Right lobe of liver (tissue), 6 donors: ENCODE data around the gene DGKZ. TPM values are rescaled to one million over a fixed set of nuclear protein-coding genes. Genes with fewer than 3 reads are reported as not detected.

Source experiments
- ATAC-seq, 4 donors: fragments of 200-7000 bp; cut with Tn5 transposase; one replicate each; pipeline ENCODE4 v1.9.1; 2020; ENCODE audit warnings: mild to moderate bottlenecking in 4 of 4, moderate library complexity in 4 of 4
- DNase-seq, 3 donors: peaks; one replicate each; pipeline ENCODE4 v3.0.0-alpha.2; 2020
- H3K27ac ChIP-seq, 3 donors: fragments of 200-600 bp; one replicate each; pipeline ENCODE4 v1.8.0; 2022
- H3K27me3 ChIP-seq, 2 donors: fragments of 200-600 bp; one replicate each; pipeline ENCODE4 v1.8.0; 2022
- H3K36me3 ChIP-seq, 4 donors: fragments of 200-600 bp; sonication (generic) in 1 of 4; one replicate each; pipeline versions ENCODE4 v1.5.1 to v1.8.0; 2017 to 2022; ENCODE audit warnings: control low read depth in 1 of 4
- H3K4me1 ChIP-seq, 4 donors: fragments of 200-600 bp; sonication (generic) in 1 of 4; one replicate each; pipeline versions ENCODE4 v1.5.1 to v1.8.0; 2017 to 2022; ENCODE audit warnings: control low read depth in 1 of 4
- H3K4me3 ChIP-seq, 3 donors: fragments of 200-600 bp; one replicate each; pipeline ENCODE4 v1.8.0; 2022
- H3K9me3 ChIP-seq, 4 donors: fragments of 200-600 bp; sonication (generic) in 1 of 4; one replicate each; pipeline versions ENCODE4 v1.5.1 to v1.8.0; 2017 to 2022; ENCODE audit warnings: control low read depth in 1 of 4
- CTCF ChIP-seq, 4 donors: fragments of 200-600 bp in 3 of 4; fragments of 450-650 bp in 1 of 4; IDR thresholded peaks; one replicate each; pipeline versions ENCODE4 v1.5.1 to v1.8.0; 2016 to 2022; ENCODE audit warnings: antibody characterized with exemption in 4 of 4, mild to moderate bottlenecking in 2 of 4
- POLR2A ChIP-seq: fragments of 450-650 bp; IDR thresholded peaks from one replicate; pipeline ENCODE4 v1.6.1; 2017; ENCODE audit warnings: antibody characterized with exemption, mild to moderate bottlenecking
- WGBS: methylation state at CpG from one replicate; pipeline ENCODE4 v1.1.6; 2018; ENCODE audit warnings: low coverage, low lambda C conversion rate; ENCODE audit not compliant: insufficient coverage; ENCODE audit errors: missing lambda C conversion rate; 5-methylcytosine and 5-hydroxymethylcytosine counted together
- intact Hi-C, 2 donors: fragments of 100-400 bp; cut with DNase I; formaldehyde crosslinking; loops; one replicate each; pipeline versions ENCODE4 v1.11.2 to v1.14.1; 2022
- total RNA-seq, 6 experiments: library from RNA; depleted of rRNA in 2 of 6; stranded (reverse); fragments of >200 nt in 2 of 6; fragmentation: NEBNext Ultra II Directional in 3 of 6; extraction: Animal tissue kit (Norgen Biotek cat#: 25700) in 3 of 6; gene quantifications; one replicate each; pipeline versions ENCODE4 v1.1.0 to v1.2.4, GENCODE V29; 2016 to 2023
- donor health status: DM: no; HTN: yes; CAD: no.
- donor health status: DM: no; HTN: no; CAD: no.
- donor health status: DM: no; HTN: no; CAD: no.
- donor health status: DM: no; HTN: yes; CAD: no.
- donor health status: DM: no; HTN: yes; CAD: no.

DGKZ gene
- total RNA-seq, 6 experiments from 2014 or later: 10.7 to 57.9 (median 16.0) TPM

- no peak overlapping the region for H3K27ac ChIP-seq
Observed at GRCh38 chr11:46393231-46393616, 46.0 kb downstream of the DGKZ start.

GRCh38 chr11:46393759-46394158 lies 46.5 kb downstream of the DGKZ start:
- Histone ChIP-seq H3K4me1 (peaks cover 0 to 35% (median 3%) of the 10 kb centered on the region in 4 donors), H3K4me3 (no peak overlapping the region), H3K9me3 (no peaks in the 10 kb centered on the region), H3K27me3 (peaks cover 7 to 15% of the 10 kb centered on the region in 2 donors), H3K36me3 (peaks cover 0 to 8% (median 2%) of the 10 kb centered on the region in 4 donors), H3K27ac (no peak overlapping the region)
- DNase-seq (no peak), ATAC-seq (no peak)
- intact Hi-C loops: no loop called here
- WGBS: 67% methylated on average over 3 of the region's 4 CpGs
- TF ChIP-seq POLR2A (no peak), CTCF (IDR thresholded peaks at IDR 0.05) (no peak)

More at GRCh38 chr11:46393231-46393616, 46.0 kb downstream of the DGKZ start:
- Histone ChIP-seq H3K9me3 (no peaks in the 10 kb centered on the region), H3K4me3 (peak overlapping the region in 1 of 3 donors; percentile 35), H3K4me1 (peaks cover 0 to 35% (median 3%) of the 10 kb centered on the region in 4 donors), H3K27me3 (peaks cover 7 to 15% of the 10 kb centered on the region in 2 donors), H3K36me3 (peaks cover 0 to 8% (median 2%) of the 10 kb centered on the region in 4 donors)
- WGBS: 80% methylated on average over 1 of the region's 4 CpGs
- no peak for DNase-seq
- intact Hi-C loops: no loop called here
- TF ChIP-seq POLR2A (no peak), CTCF (IDR thresholded peaks at IDR 0.05) (no peak)
- ATAC-seq: no peak

- Histone ChIP-seq H3K27me3 (no peaks in the 10 kb centered on the region), H3K4me1 (peaks cover 0 to 6% (median 0%) of the 10 kb centered on the region in 4 donors), H3K9me3 (no peaks in the 10 kb centered on the region), H3K4me3 (no peak overlapping the region), H3K27ac (no peak overlapping the region), H3K36me3 (peaks cover 0 to 8% (median 2%) of the 10 kb centered on the region in 4 donors)
- ATAC-seq (no peak), DNase-seq (no peak)
- WGBS: no CpG with 5 or more reads among the region's 19 CpGs
- intact Hi-C loops: no loop called here
- no peak for TF ChIP-seq CTCF (IDR thresholded peaks at IDR 0.05)
- TF ChIP-seq POLR2A: no peak
Observed at GRCh38 chr11:46397526-46397925, 50.3 kb downstream of the DGKZ start.

- H3K4me3 ChIP-seq: no peak overlapping the region
- ATAC-seq: peak in 3 of 4 donors; percentile 18 to 60 (median 28)
- TF ChIP-seq POLR2A (no peak), CTCF (IDR thresholded peaks at IDR 0.05) (no peak)
- H3K27ac ChIP-seq: no peak overlapping the region
- peaks cover 0 to 12% (median 4%) of the 10 kb centered on the region in 4 donors for H3K36me3 ChIP-seq
- peak in 1 of 3 donors; percentile 32 for DNase-seq
- H3K9me3 ChIP-seq: no peaks in the 10 kb centered on the region
- no peaks in the 10 kb centered on the region for H3K27me3 ChIP-seq
- 60% methylated on average over 5 of the region's 6 CpGs for WGBS
- intact Hi-C loops: no loop called here
- no peaks in the 10 kb centered on the region for H3K4me1 ChIP-seq
Observed at GRCh38 chr11:46402957-46403902, 56.0 kb downstream of the DGKZ start.
